ENCODE data around the gene CRYBB3. TPM values are rescaled to one million over a fixed set of nuclear protein-coding genes. Genes with fewer than 3 reads are reported as not detected.

The CRYBB3 gene
- total and polyA plus RNA-seq, 4 donors, result 0.53 TPM; not detected in 3

DNA sequence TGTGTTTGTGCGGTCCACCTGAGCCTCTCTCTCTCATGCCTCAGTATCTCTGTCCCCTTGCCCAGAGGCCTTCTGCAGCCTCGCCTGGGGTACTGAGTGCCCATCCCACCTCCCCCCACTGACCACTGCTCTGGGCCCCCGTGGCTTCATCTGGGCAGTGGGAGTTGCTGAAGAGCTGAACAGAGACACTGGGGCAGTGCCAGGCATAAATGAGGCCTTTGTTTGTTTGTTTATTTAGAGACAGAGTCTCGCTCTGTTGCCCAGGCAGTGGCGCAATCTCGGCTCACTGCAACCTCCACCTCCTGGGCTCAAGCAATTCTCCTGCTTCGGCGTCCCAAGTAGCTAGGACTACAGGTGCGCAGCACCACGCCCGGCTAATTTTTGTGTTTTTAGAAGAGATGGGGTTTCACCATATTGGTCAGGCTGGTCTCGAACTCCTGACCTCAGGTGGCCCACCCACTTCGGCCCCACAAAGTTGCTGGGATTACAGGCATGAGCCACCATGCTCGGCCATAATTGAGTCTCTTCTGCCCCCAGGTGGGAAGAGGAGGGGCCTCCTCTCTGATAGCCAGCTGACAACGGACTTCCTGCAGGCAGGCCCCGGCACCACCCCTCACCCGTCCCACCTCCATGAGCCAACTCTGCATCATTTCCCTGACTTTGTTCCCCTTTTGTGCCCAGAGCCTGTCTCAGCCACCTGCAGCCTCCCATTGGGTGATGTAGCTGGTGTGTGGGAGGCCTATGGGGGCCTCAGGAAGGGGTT is 9.3 kb downstream of the CRYBB3 start:
- DNase-seq (no peak), ATAC-seq (ENCODE audit: insufficient read depth, low FRiP score) (no peak)
- Histone ChIP-seq H3K27me3 (ENCODE audit: control insufficient read depth in 3 of 3, insufficient read depth in 3 of 3, low read length in 2 of 3) (no peaks in the 10 kb centered on the region), H3K27ac (ENCODE audit: low read depth in 1 of 2, low read length in 1 of 2) (no peak overlapping the region), H3K36me3 (ENCODE audit: control insufficient read depth in 4 of 4, insufficient read depth in 4 of 4, low read length in 4 of 4) (no peaks in the 10 kb centered on the region), H3K9me3 (ENCODE audit: control insufficient read depth in 4 of 4, insufficient read depth in 3 of 4, low read length in 3 of 4) (peaks cover 0 to 3% (median 0%) of the 10 kb centered on the region in 4 donors), H3K4me1 (ENCODE audit: control insufficient read depth in 5 of 5, insufficient read depth in 5 of 5, low read length in 5 of 5) (no peaks in the 10 kb centered on the region), H3K4me3 (no peak overlapping the region), H3K9ac (ENCODE audit: insufficient read depth in 1 of 2, low read length in 2 of 2) (no peak overlapping the region)
- WGBS, 2 donors, result 70 to 78% methylated on average over 17 of the region's 17 CpGs
- TF ChIP-seq, protein P1, sequence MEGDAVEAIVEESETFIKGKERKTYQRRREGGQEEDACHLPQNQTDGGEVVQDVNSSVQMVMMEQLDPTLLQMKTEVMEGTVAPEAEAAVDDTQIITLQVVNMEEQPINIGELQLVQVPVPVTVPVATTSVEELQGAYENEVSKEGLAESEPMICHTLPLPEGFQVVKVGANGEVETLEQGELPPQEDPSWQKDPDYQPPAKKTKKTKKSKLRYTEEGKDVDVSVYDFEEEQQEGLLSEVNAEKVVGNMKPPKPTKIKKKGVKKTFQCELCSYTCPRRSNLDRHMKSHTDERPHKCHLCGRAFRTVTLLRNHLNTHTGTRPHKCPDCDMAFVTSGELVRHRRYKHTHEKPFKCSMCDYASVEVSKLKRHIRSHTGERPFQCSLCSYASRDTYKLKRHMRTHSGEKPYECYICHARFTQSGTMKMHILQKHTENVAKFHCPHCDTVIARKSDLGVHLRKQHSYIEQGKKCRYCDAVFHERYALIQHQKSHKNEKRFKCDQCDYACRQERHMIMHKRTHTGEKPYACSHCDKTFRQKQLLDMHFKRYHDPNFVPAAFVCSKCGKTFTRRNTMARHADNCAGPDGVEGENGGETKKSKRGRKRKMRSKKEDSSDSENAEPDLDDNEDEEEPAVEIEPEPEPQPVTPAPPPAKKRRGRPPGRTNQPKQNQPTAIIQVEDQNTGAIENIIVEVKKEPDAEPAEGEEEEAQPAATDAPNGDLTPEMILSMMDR (IDR thresholded peaks at IDR 0.05; ENCODE audit: control extremely low read depth, extremely low read depth), result no peak

DNA sequence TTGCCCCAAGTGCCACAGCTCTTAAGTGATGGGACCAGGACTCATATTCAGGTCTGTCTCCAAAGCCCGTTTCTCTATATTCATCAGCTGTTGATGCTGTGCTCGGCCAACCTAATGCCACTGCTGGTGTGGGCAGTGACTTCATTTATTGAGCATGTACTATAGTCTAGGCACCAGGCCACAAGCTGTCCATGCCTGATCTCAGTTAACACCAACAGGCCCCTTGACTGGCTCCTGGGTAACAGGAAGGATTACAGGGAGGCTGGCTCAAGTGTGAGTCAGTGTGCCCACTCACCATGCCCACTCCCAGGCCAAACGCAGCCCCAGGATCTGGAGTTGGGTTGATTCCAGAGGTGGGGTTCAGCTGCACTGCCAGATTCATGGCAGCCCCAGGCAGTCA is 11.1 kb downstream of the CRYBB3 start:
- DNase-seq, result no peak
- no peaks in the 10 kb centered on the region for H3K36me3 ChIP-seq (ENCODE audit: control insufficient read depth in 4 of 4, insufficient read depth in 4 of 4, low read length in 4 of 4)
- H3K27ac ChIP-seq (ENCODE audit: low read depth in 1 of 2, low read length in 1 of 2), result no peak overlapping the region
- H3K4me3 ChIP-seq, result no peak overlapping the region
- TF ChIP-seq, protein P1 (IDR thresholded peaks at IDR 0.05; ENCODE audit: control extremely low read depth, extremely low read depth), result no peak
- peaks cover 0 to 3% (median 0%) of the 10 kb centered on the region in 4 donors for H3K9me3 ChIP-seq (ENCODE audit: control insufficient read depth in 4 of 4, insufficient read depth in 3 of 4, low read length in 3 of 4)
- no peaks in the 10 kb centered on the region for H3K4me1 ChIP-seq (ENCODE audit: control insufficient read depth in 5 of 5, insufficient read depth in 5 of 5, low read length in 5 of 5)
- ATAC-seq (ENCODE audit: insufficient read depth, low FRiP score), result no peak
- WGBS, 2 donors, result 91% methylated on average over 3 of the region's 3 CpGs
- no peak overlapping the region for H3K9ac ChIP-seq (ENCODE audit: insufficient read depth in 1 of 2, low read length in 2 of 2)
- no peaks in the 10 kb centered on the region for H3K27me3 ChIP-seq (ENCODE audit: control insufficient read depth in 3 of 3, insufficient read depth in 3 of 3, low read length in 2 of 3)

DNA sequence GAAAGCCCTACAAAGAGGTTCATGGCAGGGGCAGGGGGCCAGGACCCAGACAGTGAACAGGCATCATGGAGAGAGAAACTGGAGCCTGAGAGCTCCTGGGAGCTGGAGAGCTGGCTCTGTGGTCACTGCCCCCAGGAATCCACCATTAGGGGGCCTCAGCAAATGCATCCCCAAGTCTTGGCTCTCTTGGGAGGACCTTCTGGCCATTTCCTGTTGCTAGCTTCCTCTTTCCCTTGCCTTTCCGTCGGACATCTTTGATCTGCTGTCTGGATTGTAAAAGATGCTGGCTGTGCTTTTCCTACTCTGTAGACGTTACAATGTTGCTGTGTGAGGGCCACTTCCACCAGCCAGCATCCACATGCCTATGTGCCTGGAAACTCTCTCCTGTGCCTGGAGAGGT is 12.7 kb downstream of the CRYBB3 start:
- no peak overlapping the region for H3K4me3 ChIP-seq
- ATAC-seq (ENCODE audit: insufficient read depth, low FRiP score) (no peak), DNase-seq (no peak)
- WGBS, 2 donors, result 26 to 36% methylated on average over 3 of the region's 3 CpGs
- no peaks in the 10 kb centered on the region for H3K27me3 ChIP-seq (ENCODE audit: control insufficient read depth in 3 of 3, insufficient read depth in 3 of 3, low read length in 2 of 3)
- no peaks in the 10 kb centered on the region for H3K4me1 ChIP-seq (ENCODE audit: control insufficient read depth in 5 of 5, insufficient read depth in 5 of 5, low read length in 5 of 5)
- no peaks in the 10 kb centered on the region for H3K36me3 ChIP-seq (ENCODE audit: control insufficient read depth in 4 of 4, insufficient read depth in 4 of 4, low read length in 4 of 4)
- H3K9ac ChIP-seq (ENCODE audit: insufficient read depth in 1 of 2, low read length in 2 of 2), result no peak overlapping the region
- peaks cover 0 to 3% (median 0%) of the 10 kb centered on the region in 4 donors for H3K9me3 ChIP-seq (ENCODE audit: control insufficient read depth in 4 of 4, insufficient read depth in 3 of 4, low read length in 3 of 4)
- no peak overlapping the region for H3K27ac ChIP-seq (ENCODE audit: low read depth in 1 of 2, low read length in 1 of 2)
- TF ChIP-seq, protein P1 (IDR thresholded peaks at IDR 0.05; ENCODE audit: control extremely low read depth, extremely low read depth), result no peak
